Activated CD8-positive, alpha-beta memory T cell treated with anti-CD3 and anti-CD28 coated beads for 48 hours (primary cell): ENCODE data around the gene FAR1.

Experiments used
- DNase-seq, 3 experiments: peaks; one replicate each; pipeline ENCODE4 v3.0.0-alpha.2; 2020; ENCODE audit warnings: low read depth in 2 of 3, low spot score in 2 of 3

The FAR1 gene

DNA sequence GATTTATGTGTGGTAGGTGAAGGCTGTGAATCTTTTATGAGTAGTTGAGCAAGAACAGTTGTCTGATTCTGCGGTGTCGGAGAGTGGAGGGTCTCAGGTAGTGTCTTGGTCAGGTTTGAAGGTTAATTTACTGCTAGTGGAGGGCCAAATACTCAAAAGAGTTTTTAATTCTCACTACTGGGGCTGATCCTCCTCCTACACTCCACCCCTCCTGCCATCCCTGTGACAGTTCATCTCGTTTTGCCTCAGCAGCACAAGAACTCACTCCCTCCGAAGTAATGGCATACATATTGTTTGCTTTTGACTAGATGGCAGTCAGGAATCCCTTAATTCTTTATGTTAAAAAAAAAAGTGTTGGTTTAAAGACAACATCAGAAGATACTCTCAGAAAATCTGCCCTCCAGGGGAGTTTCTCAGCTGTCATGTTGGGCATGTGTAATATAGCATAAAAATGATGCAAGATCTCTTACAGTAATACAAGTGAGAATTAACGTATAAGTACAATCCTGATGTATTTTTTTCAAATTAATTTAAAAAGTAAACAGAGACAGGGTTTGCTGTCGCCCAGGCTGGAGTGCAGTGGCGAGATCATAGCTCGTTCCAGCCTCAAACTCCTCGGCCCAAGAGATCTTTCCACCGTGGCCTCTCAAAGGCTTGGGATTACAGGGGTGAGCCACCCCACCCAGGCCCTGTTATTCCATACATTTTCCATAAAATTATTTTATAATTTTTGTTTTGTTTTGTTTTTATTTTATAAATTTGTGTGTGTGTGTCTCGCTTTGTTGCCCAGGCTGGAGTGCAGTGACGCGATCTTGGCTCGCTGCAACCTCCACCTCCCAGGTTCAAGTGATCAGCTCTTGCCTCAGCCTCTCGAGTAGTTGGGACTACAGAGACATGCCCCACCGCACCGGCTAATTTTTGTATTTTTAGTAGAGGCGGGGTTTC lies 1.3 kb downstream of the FAR1 start:
- DNase-seq = no peak

DNA sequence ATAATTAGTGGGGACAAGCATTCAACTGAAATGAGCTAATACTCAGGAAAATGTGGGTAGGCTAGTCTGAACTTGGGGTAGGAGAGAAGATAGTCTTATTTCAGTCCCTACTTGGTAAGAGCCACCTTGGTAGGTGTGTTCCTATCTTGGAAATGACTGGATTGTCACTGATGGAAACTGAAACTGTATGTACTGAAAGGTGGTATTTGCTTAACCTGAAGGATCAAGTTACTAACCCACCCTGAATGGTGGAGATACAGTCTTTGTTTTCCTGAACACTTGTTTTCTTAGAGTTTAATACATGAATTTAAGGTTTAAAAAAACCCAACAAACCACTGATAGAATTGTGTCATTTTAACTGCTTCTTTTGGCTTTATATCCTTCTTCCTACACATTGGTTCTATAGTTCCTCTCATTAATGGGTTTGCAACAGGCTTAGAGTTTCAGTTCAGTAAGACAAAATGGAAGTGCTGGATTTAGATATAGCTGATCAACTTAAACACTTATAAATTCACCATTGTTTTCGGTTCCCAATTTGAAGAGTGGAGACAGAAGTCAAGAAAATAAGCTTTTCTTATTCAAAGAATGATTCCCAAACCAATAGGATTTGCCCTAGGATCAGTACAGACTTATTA lies 4.2 kb downstream of the FAR1 start:
- no peak for DNase-seq

- no peak for DNase-seq
Measured at GRCh38 chr11:13674799-13675509, 6.5 kb downstream of the FAR1 start.

- DNase-seq = no peak
Measured at GRCh38 chr11:13676576-13676975, 8.1 kb downstream of the FAR1 start.

DNA sequence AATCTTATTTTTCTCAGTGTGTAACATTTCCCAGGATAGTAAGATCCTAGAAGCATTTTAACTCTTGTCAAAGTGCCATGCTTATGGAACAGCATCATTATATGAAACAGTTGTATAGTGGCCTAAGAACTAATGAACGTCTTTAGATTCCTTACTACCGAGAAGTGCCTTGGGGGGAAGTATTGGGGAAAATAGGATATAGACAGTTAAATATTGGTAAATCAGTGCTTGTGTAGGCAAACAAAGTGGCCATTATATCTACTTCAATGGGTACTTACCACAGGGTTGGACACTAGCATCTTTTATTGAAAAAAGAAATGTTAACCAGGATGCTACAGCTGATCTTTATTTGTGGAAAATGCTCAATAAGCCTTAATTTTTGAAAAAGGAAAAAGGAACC lies 11.3 kb downstream of the FAR1 start:
- DNase-seq = no peak

GRCh38 chr11:13680501-13681264 lies 12.2 kb downstream of the FAR1 start:
- DNase-seq = no peak

DNA sequence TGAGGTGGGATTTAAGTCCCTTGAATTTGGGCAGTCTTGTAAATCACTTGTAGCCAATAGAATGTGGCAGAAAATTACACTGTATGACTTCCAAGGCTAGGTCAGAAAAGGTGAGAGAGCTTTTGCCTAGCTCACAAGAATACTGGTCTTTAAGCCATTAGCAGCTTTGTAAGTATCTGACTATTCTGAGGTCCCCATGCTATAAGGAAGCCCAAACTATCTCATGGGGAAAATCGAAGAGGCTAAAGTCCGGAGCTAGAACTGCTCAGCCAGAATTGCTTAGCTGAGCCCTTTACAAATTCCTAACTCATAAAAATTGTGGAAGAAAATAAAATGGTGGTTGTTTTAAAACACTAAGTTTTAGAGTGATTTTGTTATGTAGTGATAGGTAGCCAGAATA lies 13.0 kb downstream of the FAR1 start:
- DNase-seq = no peak

GRCh38 chr11:13682212-13682611 lies 13.7 kb downstream of the FAR1 start:
- no peak for DNase-seq

DNA sequence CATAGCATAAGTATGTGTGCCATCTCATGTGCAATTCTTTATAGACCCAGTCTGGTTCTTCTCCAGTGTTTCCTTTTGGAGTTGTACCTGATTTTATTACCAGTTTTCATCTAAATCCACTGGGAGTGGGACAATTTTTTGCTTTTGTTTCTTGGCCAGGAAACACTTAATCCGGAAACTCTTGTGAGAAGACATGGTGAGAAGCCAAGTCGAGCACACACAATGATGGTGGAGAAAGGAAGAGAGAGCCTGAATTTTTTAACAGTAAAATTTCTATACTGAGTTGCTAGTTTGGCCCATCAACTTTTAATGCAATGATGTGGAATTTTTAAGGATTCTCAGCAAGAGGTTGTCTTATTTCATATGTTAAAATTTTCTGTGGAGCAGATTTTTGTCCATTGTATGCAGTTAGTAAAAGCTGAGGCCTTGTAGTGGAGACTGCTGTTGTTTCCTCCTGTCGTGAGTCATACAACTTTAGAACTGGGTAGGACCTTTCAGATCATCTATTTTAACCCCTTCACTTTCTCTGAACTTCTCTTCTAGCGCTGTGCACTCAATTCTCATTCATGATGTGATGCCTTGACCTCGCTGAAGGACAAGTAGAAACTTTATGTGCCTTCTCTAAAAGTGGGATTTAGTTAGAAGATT lies 17.1 kb downstream of the FAR1 start:
- DNase-seq = no peak

- no peak for DNase-seq
Measured at GRCh38 chr11:13686776-13687175, 18.3 kb downstream of the FAR1 start.

GRCh38 chr11:13687271-13687670 lies 18.8 kb downstream of the FAR1 start:
- DNase-seq = no peak

GRCh38 chr11:13691286-13691899 lies 22.9 kb downstream of the FAR1 start:
- DNase-seq = no peak

- DNase-seq = no peak
Measured at GRCh38 chr11:13692172-13692571, 23.7 kb downstream of the FAR1 start.

- no peak for DNase-seq
Measured at GRCh38 chr11:13694115-13694514, 25.6 kb downstream of the FAR1 start.

GRCh38 chr11:13695886-13696285 lies 27.4 kb downstream of the FAR1 start:
- no peak for DNase-seq

DNA sequence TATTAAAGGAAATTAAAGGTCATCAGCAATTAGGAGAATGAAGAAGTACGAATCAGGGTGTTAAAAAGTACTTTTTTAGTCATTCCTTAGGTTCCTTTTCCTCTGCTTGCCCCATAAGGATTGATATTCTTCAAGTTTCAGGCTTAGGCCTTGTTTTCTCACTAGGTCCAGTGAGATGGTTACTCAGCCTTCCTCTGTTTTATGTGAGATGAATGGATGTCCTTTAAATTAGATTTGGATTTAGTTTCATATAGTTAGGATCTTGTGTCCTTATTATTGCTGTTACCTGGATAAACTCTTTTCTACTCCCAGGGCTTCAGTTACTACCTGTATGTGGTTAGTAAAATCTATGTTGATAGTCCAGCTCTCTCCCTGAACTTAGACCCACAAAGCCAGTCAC lies 29.2 kb downstream of the FAR1 start:
- DNase-seq = no peak

- no peak for DNase-seq
Measured at GRCh38 chr11:13698132-13698531, 29.7 kb downstream of the FAR1 start.

GRCh38 chr11:13699041-13699440 lies 30.6 kb downstream of the FAR1 start:
- DNase-seq = no peak

DNA sequence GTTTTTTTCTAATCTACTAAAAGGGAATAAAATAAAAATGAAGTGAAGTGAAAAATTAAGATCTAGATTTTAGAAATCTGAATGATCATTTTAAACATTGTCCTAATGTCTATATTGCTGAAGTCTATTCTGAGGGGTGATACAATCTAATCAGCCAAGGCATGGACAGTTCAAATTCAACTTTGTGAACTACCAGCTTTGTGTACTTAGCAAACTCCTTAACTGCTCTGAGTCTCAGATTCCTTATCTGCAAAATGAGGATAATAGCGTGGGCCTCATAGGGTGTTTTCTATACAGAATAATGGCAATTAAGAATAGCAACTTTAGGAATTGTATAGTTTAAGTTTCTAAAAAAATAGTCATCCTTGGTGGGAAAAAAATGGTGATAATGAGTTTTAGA lies 31.4 kb downstream of the FAR1 start:
- DNase-seq = no peak

DNA sequence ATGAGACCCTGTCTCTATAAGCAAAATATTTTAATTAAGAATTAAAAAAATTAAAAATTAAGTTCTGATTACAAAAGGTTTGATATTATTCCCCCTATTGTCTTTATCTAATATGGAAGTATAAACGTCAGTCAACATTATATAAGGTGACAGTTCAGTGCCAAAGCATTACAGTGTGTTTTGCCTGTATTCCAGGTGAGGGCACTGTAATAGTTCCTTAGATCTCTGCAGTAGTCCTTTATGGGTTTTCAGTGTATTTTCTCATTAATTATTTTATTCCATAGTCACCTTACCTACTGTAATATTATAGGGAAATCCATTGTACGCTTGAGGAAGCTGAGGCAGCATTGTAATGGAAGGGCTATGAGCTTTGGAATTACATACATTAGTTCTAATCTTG lies 33.0 kb downstream of the FAR1 start:
- no peak for DNase-seq
